Activated T-helper 9 cell treated with anti-CD3 and anti-CD28 coated beads, Interleukin-2, amount 50 U/mL, for 16 hours (primary cell): Measurements from ENCODE around the gene ATP6AP2.

Source experiments
- DNase-seq: peaks from one replicate; pipeline ENCODE4 v3.0.0-alpha.2; 2020; ENCODE audit warnings: low read depth

Gene ATP6AP2

GRCh38 chrX:40644176-40644575 is 63.4 kb downstream of the ATP6AP2 start:
- no peak for DNase-seq

GRCh38 chrX:40644821-40645358 is 64.1 kb downstream of the ATP6AP2 start:
- DNase-seq, result peak; percentile 9

DNA sequence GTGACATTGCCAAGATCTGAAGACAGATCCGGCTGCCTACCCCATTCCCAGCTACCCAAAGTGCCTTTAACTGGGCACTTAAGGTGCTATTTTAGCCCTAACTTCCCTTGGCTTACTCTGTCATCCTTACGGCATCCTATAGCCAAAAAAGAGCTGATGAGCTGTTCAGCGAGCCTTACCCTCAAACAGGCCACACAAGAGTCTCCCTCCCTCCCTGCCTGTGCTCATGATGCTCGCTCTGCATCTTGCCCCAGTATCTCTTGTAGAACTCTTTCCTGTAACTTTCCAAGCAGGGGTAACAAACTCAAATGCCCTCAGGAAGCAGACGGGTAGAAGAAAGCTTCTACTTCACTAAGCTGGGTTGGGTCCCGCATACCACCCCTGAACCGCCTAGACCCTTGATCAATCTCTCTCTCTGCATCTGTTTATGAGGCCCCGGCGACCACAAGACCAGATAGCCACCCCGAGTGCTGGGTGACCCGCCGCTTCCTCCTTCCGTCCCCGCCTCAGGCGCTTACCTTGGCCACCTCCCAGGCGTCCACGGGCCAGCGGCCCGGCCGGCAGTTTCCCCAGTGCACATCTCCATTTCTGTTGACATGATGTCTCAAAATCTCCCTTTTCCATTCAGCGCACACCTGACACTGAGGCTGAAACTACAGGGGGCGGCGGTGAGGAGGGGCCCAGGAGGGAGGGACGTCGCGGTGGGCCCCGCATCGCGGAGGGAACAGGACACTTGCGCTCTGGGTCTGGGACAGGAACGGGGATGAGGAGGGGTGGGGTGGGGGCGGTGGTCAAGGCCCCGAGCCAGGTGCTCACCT is 65.9 kb downstream of the ATP6AP2 start:
- DNase-seq, result peak; percentile 33

DNA sequence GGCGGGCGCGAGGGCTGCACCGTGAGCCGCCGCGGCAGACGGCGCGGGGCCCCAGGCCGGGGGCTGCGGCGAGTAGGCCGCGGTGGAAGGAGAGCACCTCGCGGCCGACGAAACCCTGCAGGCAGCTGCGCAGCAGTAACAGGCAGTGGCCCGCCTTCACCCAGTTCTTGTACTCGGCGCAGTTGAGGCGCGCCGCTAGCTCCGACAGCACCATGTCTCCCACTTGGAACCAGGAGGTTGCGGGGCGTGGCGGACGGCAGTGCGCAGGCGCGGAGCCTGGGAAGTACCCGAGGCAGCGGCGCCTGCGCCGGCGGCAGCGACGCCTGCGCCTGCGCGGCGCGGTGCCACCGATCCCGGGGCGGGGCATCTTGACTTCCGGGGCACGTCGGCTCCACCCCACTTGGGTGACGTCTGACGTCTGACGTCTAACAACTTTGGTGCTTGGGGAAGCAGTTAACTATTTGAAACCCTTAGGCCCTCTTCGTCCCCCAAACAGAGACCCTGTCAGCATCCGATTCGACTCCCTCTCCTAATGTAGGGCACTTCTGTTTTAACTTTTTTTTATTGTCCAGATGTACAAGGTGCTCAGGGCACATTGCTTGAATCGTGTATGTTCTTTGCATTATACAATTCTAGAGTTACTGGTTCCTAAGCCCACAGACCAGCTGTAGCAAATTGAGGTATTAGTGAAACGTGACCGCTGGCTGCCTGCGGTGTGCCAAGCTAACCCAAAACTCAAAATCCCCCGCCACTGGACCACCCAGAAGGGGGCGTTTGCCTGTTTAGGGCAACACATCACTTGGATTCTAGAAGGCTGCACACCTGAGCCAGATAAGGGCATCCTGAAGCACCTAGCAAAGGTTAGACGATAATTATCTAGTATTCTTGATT is 66.8 kb downstream of the ATP6AP2 start, which contains the start of gene CXorf38:
Gene CXorf38 (minus strand): TSS at position 255 of the 891 bp plus-strand sequence. CDS start 41 bp downstream, at position 214.
- peak; percentile 94 for DNase-seq

DNA sequence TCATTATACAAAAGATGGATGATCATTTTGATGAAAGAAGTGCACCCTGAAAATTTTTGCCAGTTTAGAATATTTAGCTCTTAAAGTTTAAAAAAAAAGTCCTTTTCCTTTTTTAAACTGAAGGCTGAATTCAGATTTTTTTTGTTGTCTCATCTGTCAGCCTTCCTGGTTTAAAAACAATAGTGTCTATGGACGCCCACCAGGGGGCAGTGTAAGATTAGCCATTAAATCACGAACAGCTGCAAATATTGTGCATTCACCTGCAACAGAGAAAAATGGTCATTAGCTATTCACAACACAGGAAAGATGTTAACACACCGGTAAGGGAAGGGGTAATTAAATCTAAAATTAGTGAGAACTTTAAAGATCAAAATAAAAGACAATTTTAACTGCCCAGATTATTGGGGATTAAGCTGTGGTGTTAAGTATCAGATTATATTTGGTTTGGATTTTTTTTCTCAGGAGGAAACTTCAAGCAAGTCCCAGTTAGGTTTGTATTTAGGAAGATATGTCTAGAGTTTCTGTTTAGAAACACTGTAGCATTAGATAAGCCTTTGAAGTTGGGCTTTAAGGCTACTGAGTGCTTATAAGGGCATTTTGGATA is 71.0 kb downstream of the ATP6AP2 start:
- peak; percentile 65 for DNase-seq

DNA sequence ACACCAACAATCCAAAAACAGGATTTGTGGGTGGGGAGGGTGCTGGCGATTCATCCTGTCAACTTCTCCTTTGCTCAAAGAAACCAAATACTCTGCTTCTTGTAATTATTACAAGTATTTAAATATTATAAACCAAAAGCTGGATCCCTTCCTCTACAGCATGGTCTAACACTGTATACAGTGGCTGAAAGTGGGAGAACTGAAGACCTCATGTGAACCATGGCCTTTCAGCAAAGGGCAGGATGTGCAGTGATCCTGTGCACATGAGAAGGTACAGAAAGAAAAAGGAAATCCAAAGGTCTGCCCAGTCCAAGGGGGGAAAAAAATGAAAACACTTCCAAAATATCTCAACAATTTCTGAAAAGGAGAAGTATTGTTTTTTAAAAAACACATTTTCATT is 71.9 kb downstream of the ATP6AP2 start:
- no peak for DNase-seq

- no peak for DNase-seq
Observed at GRCh38 chrX:40653535-40653934, 72.8 kb downstream of the ATP6AP2 start.
